ENCODE data around the gene CREB3L2.

CREB3L2 gene

DNA sequence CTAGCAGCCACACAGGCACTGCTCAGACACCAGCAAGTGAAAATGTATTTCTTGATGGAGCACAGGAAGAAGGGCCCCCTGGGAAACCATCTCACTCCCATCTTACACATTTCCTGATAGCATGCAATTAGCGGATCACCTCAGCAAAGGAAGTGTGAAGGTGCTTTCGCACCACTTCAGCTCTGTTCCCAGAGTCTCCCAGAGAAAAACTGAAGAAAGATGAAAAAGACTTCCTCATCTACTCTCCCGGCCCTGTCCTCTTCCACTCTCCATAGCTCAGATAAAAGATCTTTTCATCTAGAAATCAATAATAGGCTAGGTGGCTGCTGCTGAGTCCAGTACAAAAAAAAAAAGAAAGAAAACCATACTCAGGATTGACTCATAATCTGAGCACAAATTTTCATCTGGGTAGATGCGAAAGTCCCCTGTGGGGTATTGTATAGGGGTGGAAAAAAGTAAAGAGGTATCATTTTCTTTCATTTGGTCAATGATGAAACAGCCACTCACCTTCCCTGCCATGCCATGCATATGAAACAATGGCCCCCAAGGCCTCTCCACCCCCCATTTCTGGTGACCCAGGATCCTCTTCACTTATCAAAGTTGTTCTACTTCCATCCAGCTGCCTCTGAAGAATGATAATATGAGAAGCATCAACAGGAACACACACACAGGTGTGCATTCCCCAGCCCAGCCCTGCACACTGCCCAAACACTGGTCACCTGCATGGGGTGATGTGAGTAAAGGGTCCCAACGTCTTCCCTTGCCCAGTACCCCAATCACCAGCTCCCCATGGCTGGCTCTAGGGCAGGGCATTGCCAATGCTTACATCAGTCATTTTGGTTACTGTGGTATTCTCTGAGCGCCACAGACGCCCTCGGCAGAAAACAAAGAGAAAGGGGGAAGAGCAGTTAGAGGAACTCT lies 106.3 kb downstream of the CREB3L2 start:
- H3K27ac ChIP-seq (replicated peaks): no peak overlapping the region
- H3K4me3 ChIP-seq (replicated peaks; ENCODE audit: insufficient read depth, low read length): no peak overlapping the region

DNA sequence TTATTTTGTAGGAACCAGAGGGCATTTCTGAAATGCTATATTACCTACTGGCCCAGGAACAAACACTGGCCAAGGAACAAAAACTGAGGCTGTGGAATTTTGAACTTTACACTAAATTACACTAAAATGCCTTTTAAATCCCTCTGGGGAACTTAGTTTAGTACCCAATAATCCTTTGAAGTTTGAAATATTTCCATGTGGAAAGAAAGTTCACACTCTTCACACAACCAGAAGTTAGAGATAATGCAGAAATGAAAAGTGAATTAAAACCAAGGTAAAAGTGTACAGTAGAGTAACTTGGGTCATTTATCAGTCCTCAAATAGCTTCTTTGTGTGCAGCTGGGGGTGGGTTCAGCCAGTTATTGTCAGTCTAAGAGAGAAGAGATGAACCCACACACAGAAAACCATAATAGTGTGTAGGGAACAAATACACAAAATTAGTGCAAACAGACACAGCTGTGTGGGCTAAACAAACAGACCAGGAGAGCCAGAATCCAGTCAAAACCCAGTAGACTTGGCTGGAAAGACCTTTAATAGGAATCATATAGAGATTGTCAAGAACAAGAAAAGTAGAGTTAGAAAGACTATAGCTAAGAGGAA lies 108.6 kb downstream of the CREB3L2 start:
- no peaks in the 10 kb centered on the region for H3K27me3 ChIP-seq (ENCODE audit: insufficient read depth, poor library complexity, severe bottlenecking)
- H3K27ac ChIP-seq (replicated peaks): no peak overlapping the region
- H3K4me3 ChIP-seq (replicated peaks; ENCODE audit: insufficient read depth, low read length): no peak overlapping the region
- DNase-seq (ENCODE audit: low read depth in 1 of 2, low spot score in 1 of 2): no peak
- TF ChIP-seq SPI1 (IDR thresholded peaks at IDR 0.05; ENCODE audit: borderline replicate concordance, low read depth) (no peak), GABPA (IDR thresholded peaks at IDR 0.05; ENCODE audit: low read depth) (no peak), POLR2AphosphoS5 (IDR thresholded peaks at IDR 0.05; ENCODE audit: low read depth) (no peak)
- TF ChIP-seq, protein P1, sequence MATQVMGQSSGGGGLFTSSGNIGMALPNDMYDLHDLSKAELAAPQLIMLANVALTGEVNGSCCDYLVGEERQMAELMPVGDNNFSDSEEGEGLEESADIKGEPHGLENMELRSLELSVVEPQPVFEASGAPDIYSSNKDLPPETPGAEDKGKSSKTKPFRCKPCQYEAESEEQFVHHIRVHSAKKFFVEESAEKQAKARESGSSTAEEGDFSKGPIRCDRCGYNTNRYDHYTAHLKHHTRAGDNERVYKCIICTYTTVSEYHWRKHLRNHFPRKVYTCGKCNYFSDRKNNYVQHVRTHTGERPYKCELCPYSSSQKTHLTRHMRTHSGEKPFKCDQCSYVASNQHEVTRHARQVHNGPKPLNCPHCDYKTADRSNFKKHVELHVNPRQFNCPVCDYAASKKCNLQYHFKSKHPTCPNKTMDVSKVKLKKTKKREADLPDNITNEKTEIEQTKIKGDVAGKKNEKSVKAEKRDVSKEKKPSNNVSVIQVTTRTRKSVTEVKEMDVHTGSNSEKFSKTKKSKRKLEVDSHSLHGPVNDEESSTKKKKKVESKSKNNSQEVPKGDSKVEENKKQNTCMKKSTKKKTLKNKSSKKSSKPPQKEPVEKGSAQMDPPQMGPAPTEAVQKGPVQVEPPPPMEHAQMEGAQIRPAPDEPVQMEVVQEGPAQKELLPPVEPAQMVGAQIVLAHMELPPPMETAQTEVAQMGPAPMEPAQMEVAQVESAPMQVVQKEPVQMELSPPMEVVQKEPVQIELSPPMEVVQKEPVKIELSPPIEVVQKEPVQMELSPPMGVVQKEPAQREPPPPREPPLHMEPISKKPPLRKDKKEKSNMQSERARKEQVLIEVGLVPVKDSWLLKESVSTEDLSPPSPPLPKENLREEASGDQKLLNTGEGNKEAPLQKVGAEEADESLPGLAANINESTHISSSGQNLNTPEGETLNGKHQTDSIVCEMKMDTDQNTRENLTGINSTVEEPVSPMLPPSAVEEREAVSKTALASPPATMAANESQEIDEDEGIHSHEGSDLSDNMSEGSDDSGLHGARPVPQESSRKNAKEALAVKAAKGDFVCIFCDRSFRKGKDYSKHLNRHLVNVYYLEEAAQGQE (IDR thresholded peaks at IDR 0.05; ENCODE audit: insufficient replicate concordance, low read depth): no peak
- TF ChIP-seq, protein P2, sequence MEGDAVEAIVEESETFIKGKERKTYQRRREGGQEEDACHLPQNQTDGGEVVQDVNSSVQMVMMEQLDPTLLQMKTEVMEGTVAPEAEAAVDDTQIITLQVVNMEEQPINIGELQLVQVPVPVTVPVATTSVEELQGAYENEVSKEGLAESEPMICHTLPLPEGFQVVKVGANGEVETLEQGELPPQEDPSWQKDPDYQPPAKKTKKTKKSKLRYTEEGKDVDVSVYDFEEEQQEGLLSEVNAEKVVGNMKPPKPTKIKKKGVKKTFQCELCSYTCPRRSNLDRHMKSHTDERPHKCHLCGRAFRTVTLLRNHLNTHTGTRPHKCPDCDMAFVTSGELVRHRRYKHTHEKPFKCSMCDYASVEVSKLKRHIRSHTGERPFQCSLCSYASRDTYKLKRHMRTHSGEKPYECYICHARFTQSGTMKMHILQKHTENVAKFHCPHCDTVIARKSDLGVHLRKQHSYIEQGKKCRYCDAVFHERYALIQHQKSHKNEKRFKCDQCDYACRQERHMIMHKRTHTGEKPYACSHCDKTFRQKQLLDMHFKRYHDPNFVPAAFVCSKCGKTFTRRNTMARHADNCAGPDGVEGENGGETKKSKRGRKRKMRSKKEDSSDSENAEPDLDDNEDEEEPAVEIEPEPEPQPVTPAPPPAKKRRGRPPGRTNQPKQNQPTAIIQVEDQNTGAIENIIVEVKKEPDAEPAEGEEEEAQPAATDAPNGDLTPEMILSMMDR (IDR thresholded peaks at IDR 0.05; ENCODE audit: insufficient read depth, low read length): no peak

More for the DNA sequence above, 106.3 kb downstream of the CREB3L2 start:
- DNase-seq (ENCODE audit: low read depth in 1 of 2, low spot score in 1 of 2): peak in 1 of 2 experiments; percentile 20
- TF ChIP-seq, protein P2 (IDR thresholded peaks at IDR 0.05; ENCODE audit: insufficient read depth, low read length): no peak
- TF ChIP-seq, protein P1 (IDR thresholded peaks at IDR 0.05; ENCODE audit: insufficient replicate concordance, low read depth): no peak
- no peak for TF ChIP-seq POLR2AphosphoS5 (IDR thresholded peaks at IDR 0.05; ENCODE audit: low read depth)
- no peak for TF ChIP-seq SPI1 (IDR thresholded peaks at IDR 0.05; ENCODE audit: borderline replicate concordance, low read depth)
- TF ChIP-seq GABPA (IDR thresholded peaks at IDR 0.05; ENCODE audit: low read depth): no peak
- H3K27me3 ChIP-seq (ENCODE audit: insufficient read depth, poor library complexity, severe bottlenecking): no peaks in the 10 kb centered on the region

DNA sequence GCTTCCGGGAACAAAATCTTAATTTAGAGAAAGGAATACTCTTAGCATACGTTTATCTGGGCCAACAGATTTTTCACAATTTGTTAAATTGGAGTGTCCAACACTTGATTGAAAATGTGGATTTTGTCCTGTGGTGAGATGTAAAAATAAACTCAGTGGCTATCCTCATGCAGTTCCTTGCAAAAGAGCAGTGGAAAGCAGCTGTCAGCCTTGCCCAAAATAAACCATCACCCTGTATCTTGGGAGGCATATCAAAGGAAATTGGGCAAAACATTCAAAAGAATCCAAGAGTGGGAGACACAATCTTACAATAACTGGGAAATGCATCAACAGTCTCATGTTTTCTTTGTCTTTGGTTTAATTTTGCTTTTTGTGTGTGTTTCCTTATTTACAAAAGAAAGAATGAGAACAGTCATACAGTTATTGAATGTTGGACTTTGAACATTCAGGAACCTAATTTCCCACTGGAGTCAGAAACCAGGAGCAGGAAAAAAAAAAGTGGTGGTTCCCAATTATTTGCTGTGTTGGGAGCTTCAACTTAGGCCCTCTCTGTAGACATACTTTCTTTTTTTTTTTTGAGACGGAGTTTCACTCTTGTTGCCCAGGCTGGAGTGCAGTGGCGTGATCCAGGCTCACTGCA lies 110.8 kb downstream of the CREB3L2 start:
- Histone ChIP-seq H3K27ac (replicated peaks) (no peak overlapping the region), H3K4me3 (replicated peaks; ENCODE audit: insufficient read depth, low read length) (no peak overlapping the region), H3K27me3 (ENCODE audit: insufficient read depth, poor library complexity, severe bottlenecking) (no peaks in the 10 kb centered on the region)
- no peak for TF ChIP-seq SPI1 (IDR thresholded peaks at IDR 0.05; ENCODE audit: borderline replicate concordance, low read depth)
- TF ChIP-seq POLR2AphosphoS5 (IDR thresholded peaks at IDR 0.05; ENCODE audit: low read depth): no peak
- TF ChIP-seq, protein P2 (IDR thresholded peaks at IDR 0.05; ENCODE audit: insufficient read depth, low read length): no peak
- TF ChIP-seq, protein P1 (IDR thresholded peaks at IDR 0.05; ENCODE audit: insufficient replicate concordance, low read depth): no peak
- TF ChIP-seq GABPA (IDR thresholded peaks at IDR 0.05; ENCODE audit: low read depth): no peak
- no peak for DNase-seq (ENCODE audit: low read depth in 1 of 2, low spot score in 1 of 2)

All from HL-60 (cell line).